HepG2 (cell line): ENCODE data around the gene EIF1. TPM values are rescaled to one million over a fixed set of nuclear protein-coding genes. Genes with fewer than 3 reads are reported as not detected.

ENCODE experiments used
- ATAC-seq: fragments of 200-7000 bp; cut with Tn5 transposase; 3 replicates; pipeline ENCODE4 v1.9.1; 2020; ENCODE audit warnings: mild to moderate bottlenecking, moderate library complexity
- BruUV-seq: library from RNA; stranded (reverse); fragments of 400-500 nt; replicated peaks from 2 replicates; lab custom pipeline; 2021; lab: Mats Ljungman, UMichigan
- CTCF ChIA-PET: fragments of 300-600 bp; formaldehyde crosslinking; extraction: SDS; loops from one replicate; lab custom pipeline; 2021; ENCODE audit warnings: low total read pairs, inconsistent platforms, low intra/inter-chr PET ratio; lab: Yijun Ruan, JAX
- POLR2A ChIA-PET: fragments of 350-600 bp; sonication (Branson Sonifier 250); formaldehyde crosslinking; loops from one replicate; lab custom pipeline; 2020; ENCODE audit warnings: antibody characterized with exemption, inconsistent platforms; lab: Yijun Ruan, JAX
- DNase-seq: peaks from one replicate; pipeline ENCODE4 v3.0.0-alpha.2; 2015; ENCODE audit warnings: low spot score
- FAIRE-seq: peaks from 3 replicates; lab custom pipeline; 2011; peaks lifted over from hg19 to GRCh38; lab: Jason Lieb, UNC
- H2AFZ ChIP-seq: one replicate; pipeline ENCODE4 v1.6.1; 2011; ENCODE audit warnings: low read length, inconsistent platforms
- H3K27ac ChIP-seq: fragments of 300-600 bp; 3 replicates; pipeline ENCODE4 v1.8.0; 2011; ENCODE audit warnings: mixed run types, mild to moderate bottlenecking, mixed read lengths, low read length, inconsistent platforms; ENCODE audit not compliant: insufficient read depth; ENCODE audit errors: extremely low read length
- H3K27me3 ChIP-seq, 2 experiments: fragments of 200-600 bp in 1 of 2; 2 replicates in 1 of 2; 3 replicates in 1 of 2; pipeline versions ENCODE4 v1.6.0 to v1.8.0; 2011; ENCODE audit warnings: low read length in 2 of 2, mild to moderate bottlenecking in 2 of 2, moderate library complexity in 2 of 2, inconsistent platforms in 1 of 2; ENCODE audit not compliant: insufficient read depth in 2 of 2, control insufficient read depth in 1 of 2
- H3K36me3 ChIP-seq, 2 experiments: fragments of 200-600 bp in 1 of 2; replicated peaks in 1 of 2; 2 replicates in 1 of 2; 3 replicates in 1 of 2; pipeline versions ENCODE4 v1.5.1 to v1.8.0; 2011; ENCODE audit warnings: low read length in 2 of 2, inconsistent platforms in 1 of 2; ENCODE audit not compliant: insufficient read depth in 2 of 2, control insufficient read depth in 1 of 2
- H3K4me1 ChIP-seq: 2 replicates; pipeline ENCODE4 v1.5.1; 2012; ENCODE audit warnings: low read length, inconsistent platforms; ENCODE audit not compliant: insufficient read depth
- H3K4me2 ChIP-seq: 2 replicates; pipeline ENCODE4 v1.6.0; 2011; ENCODE audit warnings: low read depth, low read length, inconsistent platforms
- H3K4me3 ChIP-seq, 3 experiments: fragments of 200-600 bp in 1 of 3; sonication (generic), shearing (Covaris generic) in 1 of 3; replicated peaks in 1 of 3; 2 replicates each; pipeline ENCODE4 v1.5.1; 2011 to 2016; ENCODE audit warnings: low read length in 3 of 3, inconsistent platforms in 2 of 3, low read depth in 2 of 3, mild to moderate bottlenecking in 2 of 3, control low read depth in 1 of 3, mixed read lengths in 1 of 3; ENCODE audit not compliant: insufficient read depth in 1 of 3
- H3K79me2 ChIP-seq: one replicate; pipeline ENCODE4 v1.6.1; 2011; ENCODE audit warnings: low read length, inconsistent platforms; ENCODE audit not compliant: insufficient read depth
- H3K9ac ChIP-seq: 2 replicates; pipeline ENCODE4 v1.6.0; 2011; ENCODE audit warnings: mild to moderate bottlenecking, low read depth, low read length, inconsistent platforms; ENCODE audit not compliant: insufficient read depth
- H3K9me3 ChIP-seq: 2 replicates; pipeline ENCODE4 v1.5.1; 2012; ENCODE audit warnings: mild to moderate bottlenecking, low read length
- H4K20me1 ChIP-seq: 2 replicates; pipeline ENCODE4 v1.6.0; 2011; ENCODE audit warnings: inconsistent platforms, mild to moderate bottlenecking, low read length, moderate library complexity; ENCODE audit not compliant: insufficient read depth
- NCOA1 ChIP-seq: sonication (generic); formaldehyde crosslinking; IDR thresholded peaks from 2 replicates; pipeline ENCODE4 v1.9.0; 2021; ENCODE audit warnings: missing genetic modification reagents
- THYN1 ChIP-seq: sonication (generic); formaldehyde crosslinking; IDR thresholded peaks from 2 replicates; pipeline ENCODE4 v1.8.1; 2023; ENCODE audit warnings: low read depth, mild to moderate bottlenecking, moderate library complexity, missing genetic modification reagents, borderline replicate concordance
- ZBTB43 ChIP-seq: sonication (generic); formaldehyde crosslinking; conservative IDR thresholded peaks from 2 replicates; pipeline ENCODE4 v1.4.0; 2020; ENCODE audit warnings: missing genetic modification reagents
- ZNF280B ChIP-seq: sonication (generic); formaldehyde crosslinking; IDR thresholded peaks from 2 replicates; pipeline ENCODE4 v1.5.0; 2020; ENCODE audit warnings: missing genetic modification reagents, mild to moderate bottlenecking, borderline replicate concordance
- ZNF281 ChIP-seq: sonication (generic); formaldehyde crosslinking; IDR thresholded peaks from 2 replicates; pipeline ENCODE4 v1.4.0; 2020; ENCODE audit warnings: missing genetic modification reagents, borderline replicate concordance
- WGBS: methylation state at CpG from one replicate; pipeline ENCODE4 v1.1.6; 2017; ENCODE audit warnings: low lambda C conversion rate; 5-methylcytosine and 5-hydroxymethylcytosine counted together
- in situ Hi-C: cut with HindIII; loops from 2 replicates; pipeline ENCODE4 v1.10.0; 2017; ENCODE audit warnings: low pct_unique_long_range_greater_than_20kb; ENCODE audit not compliant: extremely low pct_ligation_motif_present
- intact Hi-C: fragments of 100-400 bp; cut with micrococcal nuclease; formaldehyde crosslinking; loops from one replicate; pipeline ENCODE4 v1.10.0; 2022; ENCODE audit not compliant: unreplicated experiment
- polyA plus RNA-seq, 8 experiments: library from polyadenylated mRNA; depleted of rRNA in 3 of 8; stranded (reverse) in 7 of 8; unstranded in 1 of 8; fragments of >200 nt; fragmentation: Illumina TruSeq in 4 of 8; extraction: Trizol in 4 of 8; gene quantifications; 2 replicates each; pipeline versions ENCODE4 v1.2.1 to v1.2.3, GENCODE V29; 2011 to 2016; ENCODE audit warnings: low read depth in 4 of 8, missing spikeins in 1 of 8, mixed read lengths in 1 of 8; ENCODE audit not compliant: insufficient read depth in 1 of 8
- total RNA-seq, 5 experiments: library from RNA; depleted of rRNA; stranded (reverse); fragments of >200 nt; fragmentation: Illumina TruSeq; extraction: Trizol; gene quantifications; 2 replicates each; pipeline ENCODE4 v1.2.3, GENCODE V29; 2016; ENCODE audit warnings: low read depth in 1 of 5

Gene EIF1
- total and polyA plus RNA-seq, 2 of the 13 experiments (the other 11 are each of a cell fraction or from before 2014, with no cell fraction given) = 147 to 517 TPM

- H3K4me3 ChIP-seq = no peak overlapping the region
- CTCF ChIA-PET = no interaction called here
- FAIRE-seq (no peak), ATAC-seq (no peak), DNase-seq (no peak)
- in situ Hi-C loops = no loop called here
- H3K9me3 ChIP-seq = no peaks in the 10 kb centered on the region
- H3K9ac ChIP-seq = no peak overlapping the region
- H3K4me1 ChIP-seq = peaks cover 29% of the 10 kb centered on the region
- TF ChIP-seq THYN1 (no peak), ZBTB43 (CRISPR knock-in tag) (no peak), ZNF280B (CRISPR knock-in tag) (no peak), ZNF281 (CRISPR knock-in tag) (no peak), NCOA1 (no peak)
- H3K79me2 ChIP-seq = peaks cover 18% of the 10 kb centered on the region
- intact Hi-C loops = no loop called here
- H2AFZ ChIP-seq = no peak overlapping the region
- no peak overlapping the region for H3K27ac ChIP-seq
- peaks cover 20% of the 10 kb centered on the region for H4K20me1 ChIP-seq
- peaks cover 10 to 19% of the 10 kb centered on the region in 2 experiments for H3K36me3 ChIP-seq
- H3K27me3 ChIP-seq = peaks cover 0 to 8% of the 10 kb centered on the region in 2 experiments; a peak in 4 of 5 replicates
- 58% methylated on average over 4 of the region's 4 CpGs for WGBS
- POLR2A ChIA-PET = no interaction called here
- H3K4me2 ChIP-seq = no peak overlapping the region
- no TSS peak for BruUV-seq
Observed at GRCh38 chr17:41686281-41686680, 2.4 kb upstream of the EIF1 start.
